Measurements from ENCODE around the gene CASS4. TPM values are rescaled to one million over a fixed set of nuclear protein-coding genes. Genes with fewer than 3 reads are reported as not detected.

The CASS4 gene
- total RNA-seq, 2 donors from 2014 or later, result 0.52 TPM; not detected in 1

GRCh38 chr20:56369179-56369578 is 42.9 kb upstream of the CASS4 start:
- no peaks in the 10 kb centered on the region for H3K9me3 ChIP-seq
- H3K27me3 ChIP-seq, result no peaks in the 10 kb centered on the region
- DNase-seq (no peak), ATAC-seq (no peak)
- no peak overlapping the region for H3K27ac ChIP-seq
- H3K4me3 ChIP-seq, result no peak overlapping the region
- intact Hi-C loops (cut with DNase I), result no loop called here
- peaks cover 0 to 9% of the 10 kb centered on the region in 2 donors for H3K36me3 ChIP-seq (replicated peaks in 1 of 2; ENCODE audit: insufficient read depth in 1 of 2, low read depth in 2 of 2)
- TF ChIP-seq POLR2A (IDR thresholded peaks at IDR 0.05) (no peak), CTCF (IDR thresholded peaks at IDR 0.05) (no peak)
- 86 to 88% methylated on average over 4 of the region's 4 CpGs for WGBS, 2 donors
- no peaks in the 10 kb centered on the region for H3K4me1 ChIP-seq

- no peak for DNase-seq
- Histone ChIP-seq H3K4me3 (no peak overlapping the region), H3K4me1 (no peaks in the 10 kb centered on the region), H3K9me3 (no peaks in the 10 kb centered on the region), H3K36me3 (replicated peaks in 1 of 2; ENCODE audit: insufficient read depth in 1 of 2, low read depth in 2 of 2) (peaks cover 0 to 2% of the 10 kb centered on the region in 2 donors), H3K27me3 (no peaks in the 10 kb centered on the region), H3K27ac (no peak overlapping the region)
- ATAC-seq, result no peak
- TF ChIP-seq CTCF (IDR thresholded peaks at IDR 0.05), result no peak
- TF ChIP-seq POLR2A (IDR thresholded peaks at IDR 0.05), result no peak
- intact Hi-C loops (cut with DNase I), result no loop called here
- 88 to 89% methylated on average over 11 of the region's 11 CpGs for WGBS, 2 donors
Measured at GRCh38 chr20:56371977-56372376, 40.1 kb upstream of the CASS4 start.

GRCh38 chr20:56372850-56373249 is 39.2 kb upstream of the CASS4 start:
- WGBS, 2 donors, result 77 to 84% methylated on average over 1 of the region's 1 CpG

GRCh38 chr20:56373942-56374341 is 38.1 kb upstream of the CASS4 start:
- no peak overlapping the region for H3K27ac ChIP-seq
- no peaks in the 10 kb centered on the region for H3K9me3 ChIP-seq
- WGBS, 2 donors, result 52 to 84% methylated on average over 1 of the region's 1 CpG
- no peaks in the 10 kb centered on the region for H3K27me3 ChIP-seq
- no peaks in the 10 kb centered on the region for H3K4me1 ChIP-seq
- intact Hi-C loops (cut with DNase I), result no loop called here
- TF ChIP-seq POLR2A (IDR thresholded peaks at IDR 0.05) (no peak), CTCF (IDR thresholded peaks at IDR 0.05) (no peak)
- no peak overlapping the region for H3K4me3 ChIP-seq
- no peak for ATAC-seq
- no peaks in the 10 kb centered on the region for H3K36me3 ChIP-seq (replicated peaks in 1 of 2; ENCODE audit: insufficient read depth in 1 of 2, low read depth in 2 of 2)
- DNase-seq, result peak in 1 of 4 donors; percentile 20

More at GRCh38 chr20:56372850-56373249, 39.2 kb upstream of the CASS4 start:
- H3K9me3 ChIP-seq, result no peaks in the 10 kb centered on the region
- H3K27me3 ChIP-seq, result no peaks in the 10 kb centered on the region
- ATAC-seq (no peak), DNase-seq (no peak)
- no peak for TF ChIP-seq CTCF (IDR thresholded peaks at IDR 0.05)
- TF ChIP-seq POLR2A (IDR thresholded peaks at IDR 0.05), result no peak
- no peaks in the 10 kb centered on the region for H3K4me1 ChIP-seq
- no peaks in the 10 kb centered on the region for H3K36me3 ChIP-seq (replicated peaks in 1 of 2; ENCODE audit: insufficient read depth in 1 of 2, low read depth in 2 of 2)
- no peak overlapping the region for H3K4me3 ChIP-seq
- intact Hi-C loops (cut with DNase I), result no loop called here
- H3K27ac ChIP-seq, result no peak overlapping the region

- Histone ChIP-seq H3K4me1 (peaks cover 4% of the 10 kb centered on the region), H3K27me3 (no peaks in the 10 kb centered on the region), H3K27ac (no peak overlapping the region), H3K4me3 (no peak overlapping the region), H3K36me3 (replicated peaks in 1 of 2; ENCODE audit: insufficient read depth in 1 of 2, low read depth in 2 of 2) (no peaks in the 10 kb centered on the region), H3K9me3 (no peaks in the 10 kb centered on the region)
- 76 to 90% methylated on average over 2 of the region's 2 CpGs for WGBS, 2 donors
- DNase-seq, result no peak
- TF ChIP-seq POLR2A (IDR thresholded peaks at IDR 0.05) (no peak), CTCF (IDR thresholded peaks at IDR 0.05) (no peak)
- ATAC-seq, result no peak
- intact Hi-C loops (cut with DNase I), result no loop called here
Measured at GRCh38 chr20:56376331-56376730, 35.7 kb upstream of the CASS4 start.
